Activated CD4-positive, alpha-beta T cell treated with anti-CD3 and anti-CD28 coated beads, Interleukin-2, Interleukin-4, amounts not matched to agents 100 ng/mL and 50 ng/mL, durations not matched to agents 16 hours and 8 hours (primary cell): ENCODE data around the gene WDFY2.

Experiments
- DNase-seq: peaks from one replicate; pipeline ENCODE4 v3.0.0-alpha.2; 2020; ENCODE audit warnings: low spot score

Gene WDFY2

GRCh38 chr13:51770681-51771417 is 186.6 kb downstream of the WDFY2 start:
- DNase-seq = no peak

GRCh38 chr13:51771418-51772104 is 187.3 kb downstream of the WDFY2 start:
- DNase-seq = no peak

- DNase-seq = no peak
These were observed 187.8 kb downstream of the WDFY2 start for GRCh38 chr13:51772105-51772455.

- DNase-seq = no peak
These were observed 188.5 kb downstream of the WDFY2 start for GRCh38 chr13:51772781-51773180.

GRCh38 chr13:51773515-51773914 is 189.3 kb downstream of the WDFY2 start:
- no peak for DNase-seq

- no peak for DNase-seq
These were observed 191.9 kb downstream of the WDFY2 start for GRCh38 chr13:51776179-51776578.

GRCh38 chr13:51777921-51778320 is 193.7 kb downstream of the WDFY2 start:
- DNase-seq = no peak

GRCh38 chr13:51778392-51778791 is 194.1 kb downstream of the WDFY2 start:
- DNase-seq = no peak

GRCh38 chr13:51780099-51780498 is 195.8 kb downstream of the WDFY2 start:
- DNase-seq = no peak

- no peak for DNase-seq
These were observed 197.2 kb downstream of the WDFY2 start for GRCh38 chr13:51781246-51782022.

- DNase-seq = no peak
These were observed 197.9 kb downstream of the WDFY2 start for GRCh38 chr13:51782026-51782710.

- no peak for DNase-seq
These were observed 199.3 kb downstream of the WDFY2 start for GRCh38 chr13:51783428-51784094.

- DNase-seq = no peak
These were observed 199.8 kb downstream of the WDFY2 start for GRCh38 chr13:51784097-51784496.

GRCh38 chr13:51785712-51786424 is 201.6 kb downstream of the WDFY2 start:
- peak; percentile 62 for DNase-seq

- no peak for DNase-seq
These were observed 202.4 kb downstream of the WDFY2 start for GRCh38 chr13:51786425-51787265.

- DNase-seq = peak; percentile 63
These were observed 209.5 kb downstream of the WDFY2 start for GRCh38 chr13:51793570-51794271.

- no peak for DNase-seq
These were observed 210.7 kb downstream of the WDFY2 start for GRCh38 chr13:51794964-51795363.

GRCh38 chr13:51795419-51795818 is 211.2 kb downstream of the WDFY2 start:
- DNase-seq = no peak

GRCh38 chr13:51796546-51796945 is 212.3 kb downstream of the WDFY2 start:
- DNase-seq = no peak
